ENCODE measurements around the gene KIF16B.

DNA sequence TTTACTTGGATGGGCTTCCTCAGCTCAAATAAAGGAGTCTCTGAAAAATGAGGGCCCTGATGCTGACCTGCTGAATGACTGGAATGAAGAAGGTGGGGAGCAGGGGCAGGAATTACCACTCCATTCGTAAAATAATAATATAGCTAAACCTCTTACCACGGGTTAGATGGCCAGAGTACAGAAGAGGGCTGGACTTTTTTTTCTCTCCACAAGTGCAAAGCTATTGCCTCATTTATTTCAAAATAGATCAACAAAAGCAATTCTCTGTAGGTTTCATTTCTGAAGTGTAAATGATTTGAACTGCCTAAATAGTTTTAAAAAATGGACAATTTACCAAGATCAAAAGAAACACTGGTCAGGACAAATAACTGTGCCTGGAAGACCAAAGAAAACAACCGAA lies 256.7 kb downstream of the KIF16B start:
- TF ChIP-seq, protein P1, sequence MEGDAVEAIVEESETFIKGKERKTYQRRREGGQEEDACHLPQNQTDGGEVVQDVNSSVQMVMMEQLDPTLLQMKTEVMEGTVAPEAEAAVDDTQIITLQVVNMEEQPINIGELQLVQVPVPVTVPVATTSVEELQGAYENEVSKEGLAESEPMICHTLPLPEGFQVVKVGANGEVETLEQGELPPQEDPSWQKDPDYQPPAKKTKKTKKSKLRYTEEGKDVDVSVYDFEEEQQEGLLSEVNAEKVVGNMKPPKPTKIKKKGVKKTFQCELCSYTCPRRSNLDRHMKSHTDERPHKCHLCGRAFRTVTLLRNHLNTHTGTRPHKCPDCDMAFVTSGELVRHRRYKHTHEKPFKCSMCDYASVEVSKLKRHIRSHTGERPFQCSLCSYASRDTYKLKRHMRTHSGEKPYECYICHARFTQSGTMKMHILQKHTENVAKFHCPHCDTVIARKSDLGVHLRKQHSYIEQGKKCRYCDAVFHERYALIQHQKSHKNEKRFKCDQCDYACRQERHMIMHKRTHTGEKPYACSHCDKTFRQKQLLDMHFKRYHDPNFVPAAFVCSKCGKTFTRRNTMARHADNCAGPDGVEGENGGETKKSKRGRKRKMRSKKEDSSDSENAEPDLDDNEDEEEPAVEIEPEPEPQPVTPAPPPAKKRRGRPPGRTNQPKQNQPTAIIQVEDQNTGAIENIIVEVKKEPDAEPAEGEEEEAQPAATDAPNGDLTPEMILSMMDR (IDR thresholded peaks at IDR 0.05): no peak
- no peak for TF ChIP-seq POLR2A (IDR thresholded peaks at IDR 0.05)
- no peak for TF ChIP-seq EP300 (IDR thresholded peaks at IDR 0.05)
